Activated naive CD4-positive, alpha-beta T cell treated with anti-CD3 and anti-CD28 coated beads, Interleukin-2, amount 50 U/mL, for 16 hours (primary cell): ENCODE data around the gene CASP3.
"Not testable (repeated sequence)": the region's sequence is repeated elsewhere in the genome, so short reads cannot be mapped to it uniquely, and the experiment has no call there.

Experiments
- DNase-seq: peaks from one replicate; pipeline ENCODE4 v3.0.0-alpha.2; 2020

CASP3 gene

GRCh38 chr4:184662236-184662635 lies 13.0 kb upstream of the CASP3 start:
- no peak for DNase-seq

- no peak for DNase-seq
Measured at GRCh38 chr4:184660978-184661377, 11.7 kb upstream of the CASP3 start.

- DNase-seq = not testable (repeated sequence)
Measured at GRCh38 chr4:184657820-184658219, 8.6 kb upstream of the CASP3 start.

GRCh38 chr4:184657144-184657543 lies 7.9 kb upstream of the CASP3 start:
- no peak for DNase-seq

- DNase-seq = no peak
Measured at GRCh38 chr4:184655889-184656869, 6.9 kb upstream of the CASP3 start.

GRCh38 chr4:184653650-184654049 lies 4.4 kb upstream of the CASP3 start:
- DNase-seq = no peak

GRCh38 chr4:184652681-184653080 lies 3.4 kb upstream of the CASP3 start:
- DNase-seq = not testable (repeated sequence)

- DNase-seq = no peak
Measured at GRCh38 chr4:184651899-184652298, 2.7 kb upstream of the CASP3 start.

GRCh38 chr4:184649971-184650855 lies 966 bp upstream of the CASP3 start:
- no peak for DNase-seq

GRCh38 chr4:184648313-184649025 lies 778 bp downstream of the CASP3 start:
- peak; percentile 31 for DNase-seq

GRCh38 chr4:184648054-184648312 lies 1.3 kb downstream of the CASP3 start:
- DNase-seq = no peak

GRCh38 chr4:184647266-184648053 lies 1.8 kb downstream of the CASP3 start:
- no peak for DNase-seq

- DNase-seq = no peak
Measured at GRCh38 chr4:184645904-184646610, 3.2 kb downstream of the CASP3 start.

- no peak for DNase-seq
Measured at GRCh38 chr4:184644553-184645307, 4.5 kb downstream of the CASP3 start.

GRCh38 chr4:184643731-184644130 lies 5.5 kb downstream of the CASP3 start:
- DNase-seq = no peak

GRCh38 chr4:184641451-184641850 lies 7.8 kb downstream of the CASP3 start:
- no peak for DNase-seq

- no peak for DNase-seq
Measured at GRCh38 chr4:184641022-184641421, 8.2 kb downstream of the CASP3 start.

GRCh38 chr4:184636897-184637296 lies 12.3 kb downstream of the CASP3 start:
- DNase-seq = no peak

- DNase-seq = no peak
Measured at GRCh38 chr4:184636144-184636543, 13.1 kb downstream of the CASP3 start.

GRCh38 chr4:184635381-184635780 lies 13.9 kb downstream of the CASP3 start:
- DNase-seq = no peak

- no peak for DNase-seq
Measured at GRCh38 chr4:184632842-184633241, 16.4 kb downstream of the CASP3 start.
